Measurements from ENCODE around the gene SNX3. TPM values are rescaled to one million over a fixed set of nuclear protein-coding genes. Genes with fewer than 3 reads are reported as not detected.

Gene SNX3
- total RNA-seq, 1 experiment from 2014 or later = 110 TPM

GRCh38 chr6:108238322-108238721 lies 22.5 kb downstream of the SNX3 start:
- H3F3A ChIP-seq (ENCODE audit: low read length, unreplicated experiment) = no peaks in the 10 kb centered on the region
- H3K9me2 ChIP-seq (replicated peaks; ENCODE audit: low read length) = no peaks in the 10 kb centered on the region
- no peaks in the 10 kb centered on the region for H3K9me3 ChIP-seq (ENCODE audit: low read length)
- DNase-seq = no peak
- H3K36me3 ChIP-seq (ENCODE audit: low read depth, low read length) = 0 out of 2 replicates have a peak, but pooled peaks cover 4% of the 10 kb centered on the region
- no peak overlapping the region for H3K4me3 ChIP-seq (ENCODE audit: low read length)
- ChIA-PET CTCF (no interaction called here), POLR2A (ENCODE audit: unreplicated experiment) (no interaction called here)
- H3K79me2 ChIP-seq (ENCODE audit: low read length) = peaks cover 37% of the 10 kb centered on the region
- H3K27me3 ChIP-seq (ENCODE audit: low read length) = no peaks in the 10 kb centered on the region
- H3K9ac ChIP-seq (ENCODE audit: low read length) = no peak overlapping the region
- BruUV-seq (replicated peaks) = no TSS peak
- no peaks in the 10 kb centered on the region for H3K4me1 ChIP-seq (ENCODE audit: insufficient read depth, low read length)
- TF ChIP-seq EZH2 (IDR thresholded peaks at IDR 0.05; ENCODE audit: low read length, unreplicated experiment) = no peak
- TF ChIP-seq CTCF (conservative IDR thresholded peaks at IDR 0.05; ENCODE audit: low read depth, low read length) = no peak
- no peaks in the 10 kb centered on the region for H4K20me1 ChIP-seq (ENCODE audit: low read length)
- no peak overlapping the region for H2AFZ ChIP-seq (ENCODE audit: low read length)
- H3K27ac ChIP-seq (ENCODE audit: low read length) = no peak overlapping the region
- intact Hi-C loops (cut with micrococcal nuclease) = no loop called here
- H3K4me2 ChIP-seq (ENCODE audit: low read length) = no peak overlapping the region
- ATAC-seq = no peak

GRCh38 chr6:108236791-108237190 lies 24.0 kb downstream of the SNX3 start:
- Histone ChIP-seq H2AFZ (ENCODE audit: low read length) (no peak overlapping the region), H3K4me1 (ENCODE audit: insufficient read depth, low read length) (no peaks in the 10 kb centered on the region), H3K4me2 (ENCODE audit: low read length) (no peak overlapping the region), H3K27me3 (ENCODE audit: low read length) (no peaks in the 10 kb centered on the region), H3K9me2 (replicated peaks; ENCODE audit: low read length) (no peaks in the 10 kb centered on the region), H3K36me3 (ENCODE audit: low read depth, low read length) (no peaks in the 10 kb centered on the region), H3K4me3 (ENCODE audit: low read length) (no peak overlapping the region), H3F3A (ENCODE audit: low read length, unreplicated experiment) (no peaks in the 10 kb centered on the region), H4K20me1 (ENCODE audit: low read length) (no peaks in the 10 kb centered on the region), H3K9ac (ENCODE audit: low read length) (no peak overlapping the region), H3K9me3 (ENCODE audit: low read length) (no peaks in the 10 kb centered on the region), H3K79me2 (ENCODE audit: low read length) (peaks cover 37% of the 10 kb centered on the region), H3K27ac (ENCODE audit: low read length) (no peak overlapping the region)
- DNase-seq = no peak
- CTCF ChIA-PET = no interaction called here
- intact Hi-C loops (cut with micrococcal nuclease) = no loop called here
- TF ChIP-seq EZH2phosphoT487 (IDR thresholded peaks at IDR 0.05; ENCODE audit: borderline replicate concordance, low read length) (no peak), EZH2 (IDR thresholded peaks at IDR 0.05; ENCODE audit: low read length, unreplicated experiment) (no peak), CTCF (conservative IDR thresholded peaks at IDR 0.05; ENCODE audit: low read depth, low read length) (no peak)
- POLR2A ChIA-PET (ENCODE audit: unreplicated experiment) = no interaction called here
- no peak for ATAC-seq
- BruUV-seq (replicated peaks) = no TSS peak

GRCh38 chr6:108235127-108235526 lies 25.7 kb downstream of the SNX3 start:
- H3K9ac ChIP-seq (ENCODE audit: low read length) = no peak overlapping the region
- H3K9me3 ChIP-seq (ENCODE audit: low read length) = no peaks in the 10 kb centered on the region
- TF ChIP-seq CTCF (conservative IDR thresholded peaks at IDR 0.05; ENCODE audit: low read depth, low read length) (no peak), EZH2 (IDR thresholded peaks at IDR 0.05; ENCODE audit: low read length, unreplicated experiment) (no peak), EZH2phosphoT487 (IDR thresholded peaks at IDR 0.05; ENCODE audit: borderline replicate concordance, low read length) (no peak)
- ChIA-PET CTCF (no interaction called here), POLR2A (ENCODE audit: unreplicated experiment) (no interaction called here)
- DNase-seq (no peak), ATAC-seq (no peak)
- no peaks in the 10 kb centered on the region for H3K4me1 ChIP-seq (ENCODE audit: insufficient read depth, low read length)
- H3K36me3 ChIP-seq (ENCODE audit: low read depth, low read length) = no peaks in the 10 kb centered on the region
- no peak overlapping the region for H3K4me2 ChIP-seq (ENCODE audit: low read length)
- H3K4me3 ChIP-seq (ENCODE audit: low read length) = no peak overlapping the region
- intact Hi-C loops (cut with micrococcal nuclease) = no loop called here
- H3K27ac ChIP-seq (ENCODE audit: low read length) = no peak overlapping the region
- peaks cover 43% of the 10 kb centered on the region for H3K79me2 ChIP-seq (ENCODE audit: low read length)
- H3K9me2 ChIP-seq (replicated peaks; ENCODE audit: low read length) = no peaks in the 10 kb centered on the region
- no peaks in the 10 kb centered on the region for H4K20me1 ChIP-seq (ENCODE audit: low read length)
- no peak overlapping the region for H2AFZ ChIP-seq (ENCODE audit: low read length)
- H3K27me3 ChIP-seq (ENCODE audit: low read length) = no peaks in the 10 kb centered on the region
- BruUV-seq (replicated peaks) = no TSS peak
- H3F3A ChIP-seq (ENCODE audit: low read length, unreplicated experiment) = no peaks in the 10 kb centered on the region
